Right lung (tissue), 5 donors: ENCODE measurements around the gene IGFBP5. TPM values are rescaled to one million over a fixed set of nuclear protein-coding genes. Genes with fewer than 3 reads are reported as not detected.

Experiments used
- DNase-seq, 2 donors: peaks; one replicate each; pipeline ENCODE4 v3.0.0-alpha.2; 2013
- polyA plus RNA-seq, 5 donors: library from polyadenylated mRNA; unstranded; fragments of 120-200 nt; gene quantifications; one replicate each; pipeline versions ENCODE4 v1.2.1 to v1.2.3, GENCODE V29; 2013; ENCODE audit warnings: inconsistent platforms in 1 of 5, low replicate concordance in 1 of 5; ENCODE audit not compliant: insufficient read length in 5 of 5, insufficient read depth in 1 of 5

The IGFBP5 gene
- polyA plus RNA-seq, 5 donors: 68.1 to 207 (median 102) TPM

DNA sequence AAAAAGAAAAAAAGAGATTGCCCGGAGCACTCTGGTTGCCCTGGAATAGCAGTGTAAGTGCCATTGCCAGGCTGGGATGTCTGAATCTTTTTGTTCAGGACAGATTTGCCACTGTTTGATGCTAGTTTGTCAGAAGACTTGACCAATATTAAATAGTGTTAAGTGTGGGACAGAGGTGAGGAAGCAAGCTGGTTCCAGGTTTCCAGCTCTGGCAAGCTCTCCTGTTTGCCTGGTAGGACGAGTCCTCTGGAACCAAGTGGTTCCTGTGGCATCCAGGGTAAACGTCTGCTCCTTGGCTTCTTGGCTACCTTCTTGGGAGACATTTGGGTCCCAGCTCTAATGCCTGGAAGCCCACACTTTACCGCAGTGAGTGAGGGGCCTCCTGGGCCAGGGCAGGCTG is 20.8 kb upstream of the IGFBP5 start:
- DNase-seq: no peak

DNA sequence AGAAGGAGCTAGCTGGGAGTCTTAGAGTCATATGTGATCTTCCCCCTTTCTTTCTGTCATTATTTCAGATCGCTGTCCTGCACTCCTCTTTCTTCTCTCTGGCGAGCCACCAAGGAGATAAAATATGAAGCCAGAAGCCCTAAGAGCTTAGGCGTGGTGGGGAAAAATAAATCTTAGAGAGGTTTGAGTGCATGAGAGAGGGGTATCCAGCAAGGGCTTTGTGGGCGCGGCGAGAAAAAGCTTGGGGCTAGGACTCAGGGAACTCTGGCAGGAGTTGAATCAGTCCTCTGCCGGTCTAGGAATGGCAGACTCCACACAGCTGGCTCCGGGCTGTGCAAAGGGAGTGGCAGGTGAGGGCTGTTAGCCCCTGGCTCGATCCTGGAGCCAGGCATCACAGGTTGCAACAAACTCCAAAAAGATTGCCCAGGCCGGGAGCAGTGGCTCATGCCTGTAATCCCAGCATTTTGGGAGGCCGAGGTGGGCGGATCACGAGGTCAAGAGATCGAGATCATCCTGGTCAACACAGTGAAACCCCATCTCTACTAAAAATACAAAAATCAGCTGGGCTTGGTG is 20.1 kb upstream of the IGFBP5 start:
- DNase-seq: no peak

DNA sequence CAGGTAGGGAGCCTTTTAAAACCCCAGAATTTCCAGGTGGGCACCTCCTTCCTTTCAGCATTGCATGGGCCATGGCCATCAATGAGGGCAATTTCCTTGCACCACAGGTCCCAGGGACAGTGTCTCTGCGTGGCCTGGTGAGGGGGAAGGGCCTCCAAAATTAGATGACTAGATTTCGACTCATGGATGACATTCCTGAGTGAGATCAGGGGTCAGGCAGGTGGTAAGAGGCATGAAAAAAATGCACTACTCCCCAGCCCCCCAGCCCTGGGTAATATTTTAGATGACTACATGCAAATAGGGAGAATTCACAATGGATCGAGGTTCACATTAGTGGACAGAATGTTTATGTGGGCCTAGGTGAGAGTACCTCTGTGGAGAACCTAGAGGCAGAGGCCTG is 19.0 kb upstream of the IGFBP5 start:
- DNase-seq: no peak

DNA sequence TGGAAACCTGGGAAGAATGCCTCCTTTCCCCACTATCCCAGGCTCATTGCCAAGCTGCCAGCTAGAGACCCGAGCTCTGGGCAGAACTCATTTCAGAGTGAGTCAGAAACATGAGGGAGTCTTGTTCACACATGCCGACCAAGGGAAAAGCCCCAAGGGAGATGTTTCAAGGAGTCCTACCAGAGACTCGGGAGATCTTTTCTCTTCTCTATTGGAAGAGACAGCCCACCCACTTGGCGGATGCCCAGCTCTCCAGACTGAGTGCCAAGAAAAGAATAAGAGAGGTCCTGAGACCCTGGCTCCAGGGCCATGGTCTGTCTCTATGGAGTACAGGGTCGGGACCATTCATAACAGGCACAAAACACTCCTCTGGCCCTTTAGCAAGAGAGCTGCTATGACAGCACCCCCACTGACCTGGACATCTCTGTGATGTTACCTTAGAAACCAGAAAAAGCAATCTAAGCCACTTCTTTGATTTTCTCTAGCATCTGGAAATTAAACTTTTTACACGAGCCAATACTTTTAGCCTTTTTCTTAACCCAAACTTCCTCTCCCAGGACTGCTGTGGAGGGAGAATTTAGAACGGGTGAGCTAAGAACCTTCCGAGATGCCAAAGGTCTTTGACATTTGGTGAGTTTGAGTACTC is 18.5 kb upstream of the IGFBP5 start:
- DNase-seq: no peak

DNA sequence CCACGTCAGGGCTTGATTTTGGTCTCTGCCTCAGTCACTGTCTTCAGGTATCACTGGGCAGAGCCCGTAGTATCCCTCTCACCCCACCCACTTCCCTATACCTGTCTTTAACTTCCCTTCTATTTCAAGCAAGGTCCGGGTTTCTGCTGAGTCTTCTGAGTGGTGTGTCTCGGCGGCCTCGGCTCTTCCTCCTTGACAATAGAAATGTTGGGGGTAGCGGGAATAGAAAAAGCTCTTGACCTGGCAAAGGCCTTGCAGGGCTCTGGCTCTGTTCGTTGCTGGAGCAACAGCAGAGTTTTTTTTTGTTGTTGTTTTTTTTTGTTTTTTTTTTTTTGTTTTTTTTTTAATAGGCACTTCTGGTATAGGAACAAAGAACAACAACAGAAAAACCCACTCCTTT is 16.0 kb upstream of the IGFBP5 start:
- DNase-seq: no peak

DNA sequence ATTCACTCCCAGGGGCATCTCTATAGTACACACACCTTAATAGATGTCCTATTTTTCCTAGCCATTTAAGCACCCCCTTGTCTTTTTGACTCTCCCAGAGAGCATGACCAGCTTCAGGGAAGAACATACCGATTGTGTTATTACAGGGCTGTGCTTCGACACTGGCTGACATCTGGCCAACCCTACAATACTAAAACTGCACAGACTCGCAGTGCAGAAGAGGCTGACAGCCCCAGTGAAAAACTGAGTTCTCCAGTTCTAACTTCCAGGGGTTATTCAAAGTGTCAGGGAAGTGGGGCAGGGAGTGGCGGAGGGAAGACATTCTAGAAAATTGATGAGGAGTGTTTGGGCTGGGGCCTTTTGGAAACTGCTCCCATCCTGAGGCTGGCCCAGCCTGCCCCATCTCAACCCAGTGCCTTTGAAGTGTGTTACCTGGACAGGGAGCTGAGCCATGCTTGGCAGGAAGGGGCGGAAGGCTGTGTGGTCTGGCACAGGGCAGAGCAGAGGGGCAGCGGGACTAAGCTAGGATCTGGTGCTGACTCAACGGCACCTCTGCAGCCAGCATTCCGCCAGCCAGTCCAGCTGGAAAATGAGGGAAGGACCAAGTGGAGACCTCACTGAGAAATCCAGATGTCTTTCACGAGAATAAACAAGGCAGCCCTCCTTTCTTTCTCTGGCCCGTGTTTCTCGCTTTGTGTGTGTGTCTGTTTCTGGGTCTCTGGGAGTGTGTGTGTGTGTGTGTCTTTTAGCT is 15.4 kb upstream of the IGFBP5 start:
- no peak for DNase-seq

DNA sequence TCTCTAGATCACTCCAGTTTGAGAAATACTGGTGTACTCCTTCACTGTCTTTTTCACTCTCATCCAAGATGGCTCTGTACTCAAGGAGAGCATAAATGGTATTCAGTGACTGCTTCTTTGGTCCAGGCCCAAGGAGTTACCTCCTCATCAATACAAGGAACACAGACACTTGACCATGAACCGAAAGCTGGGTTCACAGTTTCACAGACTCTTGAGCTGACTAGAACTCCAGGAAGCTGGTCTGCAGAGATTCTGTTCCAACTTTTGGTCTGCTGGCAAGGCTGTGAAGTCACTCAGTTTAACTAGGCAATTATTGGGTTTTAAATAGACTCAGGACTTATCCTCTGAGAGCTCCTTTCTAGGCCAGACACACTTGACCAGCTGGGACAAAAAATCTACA is 7.4 kb upstream of the IGFBP5 start:
- DNase-seq: no peak

DNA sequence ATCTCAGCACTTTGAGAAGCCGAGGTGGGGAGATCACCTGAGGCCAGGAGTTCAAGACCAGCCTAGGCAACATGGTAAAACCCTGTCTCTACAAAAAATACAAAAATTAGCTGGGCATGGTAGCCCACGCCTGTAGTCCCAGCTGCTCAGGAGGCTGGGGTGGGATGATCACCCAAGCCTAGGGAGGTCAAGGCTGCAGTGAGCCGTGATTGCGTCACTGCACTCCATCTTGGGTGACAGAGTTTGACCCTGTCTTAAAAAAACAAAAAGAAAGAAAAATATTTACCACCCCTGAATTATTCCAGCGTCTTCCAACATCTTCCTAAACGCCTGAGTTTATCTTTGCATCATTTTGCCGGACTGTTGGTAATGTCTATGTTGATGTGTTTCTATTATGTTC is 6.2 kb upstream of the IGFBP5 start:
- DNase-seq: no peak

DNA sequence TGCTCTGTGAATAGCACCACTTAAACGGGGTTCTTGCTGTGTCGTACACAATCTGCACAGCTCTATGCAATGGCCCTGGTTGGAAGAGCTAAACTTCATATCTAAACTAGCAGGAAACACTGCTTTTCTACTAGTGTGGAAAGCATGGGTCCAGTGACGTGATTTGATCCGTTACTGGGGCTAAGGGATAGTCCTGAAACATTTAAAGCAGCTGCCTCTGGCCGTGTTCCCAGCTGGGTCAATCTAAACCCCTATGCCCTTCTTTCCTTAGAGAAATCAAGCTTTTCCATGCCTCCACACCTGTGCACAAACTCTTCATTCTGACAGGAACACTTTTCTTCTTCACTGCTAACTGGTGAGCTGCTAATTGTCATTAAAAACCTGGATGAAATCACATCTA is 5.4 kb upstream of the IGFBP5 start:
- DNase-seq: no peak

DNA sequence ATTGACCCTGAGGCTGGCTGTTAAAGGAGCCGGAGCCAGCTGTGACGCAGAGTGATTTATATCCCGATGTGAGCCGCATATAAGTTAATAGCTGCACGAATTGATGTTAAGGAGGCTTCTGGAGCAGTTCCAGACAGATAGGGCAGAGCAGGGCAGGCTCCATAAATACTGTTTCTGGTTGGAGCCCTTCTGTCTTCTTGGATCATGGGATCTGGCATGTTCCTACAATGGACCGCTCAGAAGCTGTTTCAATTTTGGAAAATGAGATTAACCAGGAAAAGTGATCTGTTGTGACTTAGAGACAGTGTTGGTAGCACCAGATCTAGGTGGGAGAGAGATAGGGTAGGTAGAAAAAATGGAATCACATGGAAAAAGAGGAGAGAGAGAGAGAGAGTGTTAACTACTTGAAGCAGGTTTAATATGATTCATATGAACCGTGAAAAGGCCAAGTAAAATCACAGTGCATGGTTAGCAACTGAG is 4.8 kb upstream of the IGFBP5 start:
- DNase-seq: no peak

DNA sequence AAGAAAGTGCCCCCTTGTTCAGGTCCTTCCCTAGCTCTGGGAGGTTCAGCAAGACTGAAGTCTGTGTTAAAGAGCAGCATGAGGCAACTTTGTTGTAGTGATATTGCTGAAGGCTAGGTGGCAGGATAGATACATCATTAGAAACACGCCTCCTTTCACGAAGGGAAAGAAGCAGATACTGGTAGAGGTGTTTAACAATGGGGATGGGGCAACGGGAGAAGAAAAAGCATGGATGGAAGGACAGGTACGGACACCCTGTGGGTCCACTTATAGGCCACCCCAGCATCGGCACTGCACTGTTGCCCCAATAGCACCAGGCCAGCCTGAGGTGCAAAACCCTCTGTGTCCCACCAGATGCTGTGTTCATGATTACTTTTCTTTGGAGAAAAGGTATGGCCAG is 3.5 kb upstream of the IGFBP5 start:
- peak in 1 of 2 donors; percentile 62 for DNase-seq

DNA sequence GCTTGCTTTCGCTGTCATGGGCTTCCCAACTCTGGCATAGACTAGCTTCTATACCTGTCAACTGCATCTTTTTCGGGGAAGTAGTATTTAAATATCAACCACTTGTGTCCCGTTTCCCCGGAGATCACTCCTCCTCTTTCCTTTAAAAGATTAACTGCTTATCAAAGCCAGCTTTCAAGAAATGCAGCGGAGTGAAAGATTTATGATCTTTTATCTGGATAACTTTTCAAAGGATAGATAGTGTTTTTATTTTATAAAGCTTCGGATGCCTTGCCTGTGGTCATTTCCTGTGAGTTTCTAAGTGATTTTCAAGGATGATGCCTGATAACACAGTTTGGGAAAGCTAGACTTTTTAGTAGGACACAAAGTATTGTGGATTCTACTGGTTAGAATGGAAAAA is 2.9 kb upstream of the IGFBP5 start:
- DNase-seq: no peak

DNA sequence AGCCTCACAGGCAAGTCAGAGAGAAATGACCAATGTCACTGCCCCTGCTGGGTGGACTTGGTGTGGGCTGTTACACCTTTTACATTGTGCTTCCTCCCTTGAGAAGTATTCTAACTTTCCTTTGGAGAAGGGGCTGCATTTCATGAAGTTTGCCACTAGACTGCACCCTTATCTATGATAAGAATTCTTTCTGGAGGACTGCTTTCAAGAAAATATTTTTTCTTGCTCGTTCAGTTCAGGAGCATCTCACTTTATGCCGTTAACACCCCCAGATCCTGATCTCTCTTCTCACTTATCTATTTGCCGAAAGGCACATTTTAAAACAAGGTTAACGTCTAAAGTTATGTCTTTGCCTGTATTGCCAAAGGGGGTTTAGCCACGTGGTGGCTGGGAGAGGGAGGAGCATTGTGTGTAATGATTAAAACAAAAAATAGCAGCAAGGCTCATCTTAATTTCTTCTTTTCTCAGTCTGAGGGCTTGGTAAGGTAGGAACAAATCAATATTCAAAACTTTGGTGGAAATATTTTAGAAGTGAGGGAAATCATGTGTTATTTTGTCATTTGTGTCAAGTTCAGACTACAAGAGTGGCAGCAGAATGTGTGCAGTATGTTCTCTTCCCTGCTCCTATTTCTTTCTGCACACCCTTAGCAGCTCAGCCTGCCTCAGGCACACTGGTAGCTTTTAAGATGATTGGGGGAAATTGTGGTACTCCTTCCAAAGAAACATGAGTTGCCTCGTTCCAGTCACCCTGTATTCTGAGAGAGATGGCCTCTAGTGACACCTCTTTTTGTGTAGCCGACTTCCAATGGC is 1.6 kb upstream of the IGFBP5 start:
- DNase-seq: peak in 1 of 2 donors; percentile 42

DNA sequence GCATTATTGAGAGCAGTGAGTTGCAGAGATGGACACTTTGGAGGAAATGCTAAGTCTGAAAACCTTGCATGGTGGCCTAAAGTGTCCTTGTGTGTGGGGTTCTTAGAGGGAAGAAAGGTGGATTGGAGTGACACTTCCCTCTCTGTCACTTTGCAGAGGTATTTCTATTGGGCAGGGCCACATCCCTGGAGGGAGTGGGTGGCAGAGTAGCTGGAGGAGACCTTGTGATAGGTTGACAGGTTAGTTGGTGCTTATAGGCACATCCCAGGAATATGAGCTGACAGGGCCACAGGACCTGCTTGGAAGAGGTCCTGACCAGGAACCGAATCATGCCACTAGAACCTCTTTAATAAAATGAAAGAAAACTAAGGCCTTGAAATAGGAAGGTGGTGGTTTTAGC is 972 bp upstream of the IGFBP5 start:
- DNase-seq: no peak

DNA sequence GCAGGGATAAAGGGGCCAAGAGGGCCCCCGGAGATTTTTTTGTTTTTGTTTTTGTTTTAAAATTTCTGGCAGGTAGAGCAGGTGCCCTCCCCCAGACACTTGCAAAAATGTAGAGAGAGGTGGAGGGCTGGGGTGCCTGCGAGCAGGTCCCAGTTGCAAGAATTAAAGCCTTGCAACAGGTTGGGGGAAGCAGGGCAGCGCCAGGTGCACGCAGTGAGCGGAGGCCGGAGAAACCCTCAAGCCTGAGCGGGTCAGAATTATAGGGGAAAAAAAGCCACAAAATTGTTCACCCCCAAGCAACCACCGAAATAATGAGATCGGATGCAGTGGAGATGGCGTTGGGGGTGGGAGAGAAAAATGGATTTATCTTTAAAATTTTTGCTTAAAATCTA is 527 bp downstream of the IGFBP5 start:
- no peak for DNase-seq

DNA sequence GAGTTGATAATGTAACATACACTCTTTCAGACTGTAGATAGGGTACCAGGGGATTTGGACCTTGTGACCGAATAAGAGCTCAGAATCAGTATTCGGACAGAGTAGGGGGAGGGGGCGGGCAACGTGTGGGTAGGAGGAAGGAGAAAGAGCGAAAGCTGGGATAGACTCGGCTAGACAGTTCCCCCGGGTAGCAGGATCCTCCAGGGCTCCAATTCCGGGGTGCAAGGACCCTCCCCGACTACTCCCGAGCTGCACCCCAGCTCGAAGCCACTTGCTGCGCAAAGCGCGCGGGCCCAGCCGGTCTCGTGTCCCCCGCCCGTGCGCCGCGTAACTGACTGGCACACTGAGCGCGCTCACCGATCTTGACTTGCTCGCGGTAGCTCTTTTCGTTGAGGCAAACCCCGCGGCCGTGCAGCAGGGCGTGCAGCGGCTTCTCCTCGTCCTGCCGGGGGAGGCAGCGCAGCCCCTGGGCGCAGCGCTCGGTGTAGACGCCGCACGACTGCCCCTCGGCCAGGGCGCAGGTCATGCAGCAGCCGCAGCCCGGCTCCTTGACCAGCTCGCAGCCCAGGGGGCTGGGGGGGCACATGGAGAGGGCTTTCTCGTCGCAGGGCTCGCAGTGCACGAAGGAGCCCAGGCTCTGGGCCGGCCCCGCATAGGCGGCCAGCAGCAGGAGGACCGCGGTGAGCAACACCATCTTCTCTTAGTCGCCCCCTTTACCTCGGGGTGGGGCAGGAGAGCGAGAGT is 1.1 kb downstream of the IGFBP5 start:
- DNase-seq: peak in 1 of 2 donors; percentile 45

DNA sequence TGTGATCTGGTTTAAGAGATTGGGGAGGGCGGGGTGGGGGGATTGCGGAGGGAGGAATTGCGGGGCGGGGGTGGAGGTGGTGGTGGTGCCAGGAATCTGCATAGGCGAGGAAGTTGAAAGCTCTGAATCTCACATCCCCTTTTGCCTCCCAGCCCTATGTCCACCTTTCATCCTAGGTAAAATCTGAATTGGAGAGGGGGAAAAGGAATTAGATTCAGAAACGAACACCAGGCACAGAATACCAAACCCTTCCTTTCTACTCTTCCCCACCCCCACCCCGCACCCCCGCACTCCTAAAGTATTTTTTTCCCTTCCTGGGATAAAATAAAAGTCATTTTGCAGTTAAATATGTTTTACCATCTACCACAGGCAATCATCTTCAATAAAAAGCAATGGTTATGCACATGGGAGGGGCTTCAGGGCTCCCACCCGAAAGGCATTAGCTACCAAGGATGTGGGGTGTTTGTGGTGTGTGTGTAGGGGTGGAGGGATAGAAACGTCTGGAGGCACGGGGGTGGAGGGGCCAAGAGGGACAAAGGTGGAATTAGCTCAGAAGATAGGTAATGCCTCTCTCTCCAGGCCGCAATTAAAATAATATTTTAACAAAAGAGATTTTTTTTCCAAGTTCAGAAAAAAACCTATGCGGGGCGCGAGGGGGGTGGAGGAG is 1.8 kb downstream of the IGFBP5 start:
- DNase-seq: no peak

DNA sequence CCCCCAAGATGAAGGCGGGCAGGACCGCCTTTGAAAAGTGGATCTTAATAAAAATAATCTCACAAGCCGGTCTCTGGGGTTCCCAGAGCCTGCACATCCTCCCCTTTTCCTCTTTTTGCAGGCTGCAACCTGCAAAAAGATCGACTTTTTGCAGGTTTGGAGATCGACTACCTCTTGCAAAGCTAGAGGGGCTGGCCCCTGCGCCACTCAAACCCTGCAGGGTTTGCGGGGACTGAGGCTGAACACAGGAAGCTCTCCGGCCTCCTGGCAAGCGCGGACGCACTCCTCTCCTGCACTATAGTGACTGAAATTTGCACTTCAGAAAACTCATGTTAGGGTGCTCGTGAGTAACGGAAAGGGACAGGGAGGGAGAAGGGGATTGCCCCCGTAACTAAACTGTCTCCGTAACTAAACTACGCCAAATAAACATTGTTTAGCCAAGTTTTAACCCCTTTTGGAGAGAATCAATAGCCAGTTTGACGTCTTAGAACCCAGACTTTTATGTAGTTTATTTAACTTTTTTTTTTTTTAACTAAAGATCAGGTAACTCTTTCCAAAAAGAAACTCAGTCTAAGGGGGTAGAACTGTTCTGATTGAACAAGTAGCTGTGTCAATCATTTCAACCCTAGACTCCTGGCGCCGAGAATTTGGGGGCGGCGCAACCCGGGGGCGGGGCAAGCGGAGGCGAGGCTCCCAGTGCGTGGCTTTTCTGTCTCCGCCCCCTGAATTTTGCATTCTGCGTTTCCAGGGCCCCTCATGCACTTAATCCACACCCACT is 2.5 kb downstream of the IGFBP5 start:
- DNase-seq: peak; percentile 85 to 87

DNA sequence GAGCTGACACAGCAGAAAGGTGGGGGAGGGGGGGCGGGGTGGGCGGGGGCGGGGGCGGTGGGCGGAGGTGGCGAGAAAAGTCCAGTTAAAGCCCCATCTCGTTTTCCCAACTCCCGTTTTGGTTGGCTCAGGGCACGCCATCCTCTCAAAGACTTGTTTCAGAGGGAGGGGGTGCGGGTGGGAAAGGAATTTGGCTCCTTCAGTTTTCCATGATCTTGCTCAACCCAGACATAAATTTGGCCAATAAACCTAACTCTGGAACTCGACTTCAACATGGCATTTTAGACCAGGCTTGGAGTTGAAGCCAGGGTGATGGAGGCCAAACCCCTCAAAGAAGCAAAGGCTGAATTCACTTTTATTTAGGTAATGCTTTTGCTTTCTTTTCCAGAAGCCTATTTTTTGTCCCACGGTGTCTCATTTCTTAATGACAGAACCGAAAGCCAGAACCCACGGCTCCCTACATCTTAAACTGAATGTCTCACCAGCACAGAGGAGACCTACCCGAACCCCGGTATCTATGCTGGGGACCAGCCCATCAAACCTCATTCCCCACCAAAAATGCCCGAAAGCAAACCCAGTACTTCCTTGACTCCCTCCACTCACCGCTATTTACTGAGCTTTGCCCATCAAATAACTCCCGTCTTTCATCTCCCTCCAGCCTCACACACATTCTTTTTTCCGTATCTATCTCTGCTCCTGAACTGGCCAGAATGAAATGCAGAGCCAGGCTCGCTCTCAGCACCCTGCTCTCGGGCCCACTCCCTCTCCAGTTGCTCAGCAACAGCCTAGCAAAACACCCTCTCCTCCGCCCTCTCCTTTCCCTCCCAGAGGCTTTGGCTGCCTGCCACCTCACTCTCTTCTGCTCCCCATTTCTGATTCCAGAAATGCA is 4.3 kb downstream of the IGFBP5 start:
- DNase-seq: peak; percentile 87
